ENCODE results near the gene USP49. TPM values are rescaled to one million over a fixed set of nuclear protein-coding genes. Genes with fewer than 3 reads are reported as not detected.

USP49 gene
- total and polyA plus RNA-seq, 2 donors (not counting 1 experiment from before 2014, with no cell fraction given), result 1.5 to 2.3 TPM

GRCh38 chr6:41771058-41771983, 123.9 kb downstream of the USP49 start:
- Histone ChIP-seq H3K4me3 (replicated peaks in 1 of 4; ENCODE audit: control extremely low read depth in 1 of 4, insufficient read depth in 1 of 4, low read depth in 3 of 4, low read length in 4 of 4) (no peak overlapping the region), H3K79me2 (ENCODE audit: control insufficient read depth, insufficient read depth, low read length) (no peaks in the 10 kb centered on the region), H2AFZ (ENCODE audit: low read length) (no peak overlapping the region), H3K27me3 (ENCODE audit: control insufficient read depth, insufficient read depth, low read length) (no peaks in the 10 kb centered on the region), H3K4me1 (ENCODE audit: control insufficient read depth, extremely low read depth, insufficient read depth, low read length) (peaks cover 5% of the 10 kb centered on the region), H3K4me2 (ENCODE audit: extremely low read depth, insufficient read depth, low read length) (no peak overlapping the region), H3K27ac (ENCODE audit: insufficient read depth, low read length) (no peak overlapping the region), H3K9ac (ENCODE audit: insufficient read depth, low read length) (no peak overlapping the region), H4K20me1 (ENCODE audit: control insufficient read depth, extremely low read depth, insufficient read depth, low read length) (no peaks in the 10 kb centered on the region), H3K36me3 (ENCODE audit: control insufficient read depth, insufficient read depth, low read length) (peaks cover 15% of the 10 kb centered on the region), H3K9me3 (ENCODE audit: control insufficient read depth, insufficient read depth, low read depth, low read length) (no peaks in the 10 kb centered on the region)
- no peak for TF ChIP-seq CTCF (conservative IDR thresholded peaks at IDR 0.05 in 1 of 2, IDR thresholded peaks at IDR 0.05 in 1 of 2; ENCODE audit: low read depth in 1 of 2, low read length in 2 of 2)
- DNase-seq (ENCODE audit: low read depth in 2 of 2), result no peak

GRCh38 chr6:41770381-41771057, 124.7 kb downstream of the USP49 start:
- no peak overlapping the region for H3K4me3 ChIP-seq (replicated peaks in 1 of 4; ENCODE audit: control extremely low read depth in 1 of 4, insufficient read depth in 1 of 4, low read depth in 3 of 4, low read length in 4 of 4)
- H3K9ac ChIP-seq (ENCODE audit: insufficient read depth, low read length), result no peak overlapping the region
- no peak for TF ChIP-seq EZH2 (IDR thresholded peaks at IDR 0.05; ENCODE audit: low read length, missing control alignments)
- TF ChIP-seq CTCF (conservative IDR thresholded peaks at IDR 0.05 in 1 of 2, IDR thresholded peaks at IDR 0.05 in 1 of 2; ENCODE audit: low read depth in 1 of 2, low read length in 2 of 2), result no peak
- no peaks in the 10 kb centered on the region for H3K27me3 ChIP-seq (ENCODE audit: control insufficient read depth, insufficient read depth, low read length)
- no peaks in the 10 kb centered on the region for H4K20me1 ChIP-seq (ENCODE audit: control insufficient read depth, extremely low read depth, insufficient read depth, low read length)
- peaks cover 14% of the 10 kb centered on the region for H3K36me3 ChIP-seq (ENCODE audit: control insufficient read depth, insufficient read depth, low read length)
- no peak overlapping the region for H3K27ac ChIP-seq (ENCODE audit: insufficient read depth, low read length)
- H3K9me3 ChIP-seq (ENCODE audit: control insufficient read depth, insufficient read depth, low read depth, low read length), result no peaks in the 10 kb centered on the region
- no peak overlapping the region for H2AFZ ChIP-seq (ENCODE audit: low read length)
- H3K79me2 ChIP-seq (ENCODE audit: control insufficient read depth, insufficient read depth, low read length), result no peaks in the 10 kb centered on the region
- H3K4me2 ChIP-seq (ENCODE audit: extremely low read depth, insufficient read depth, low read length), result no peak overlapping the region
- peaks cover 5% of the 10 kb centered on the region for H3K4me1 ChIP-seq (ENCODE audit: control insufficient read depth, extremely low read depth, insufficient read depth, low read length)
- no peak for DNase-seq (ENCODE audit: low read depth in 2 of 2)

GRCh38 chr6:41769376-41769775, 125.8 kb downstream of the USP49 start:
- Histone ChIP-seq H3K27me3 (ENCODE audit: control insufficient read depth, insufficient read depth, low read length) (no peaks in the 10 kb centered on the region), H3K9me3 (ENCODE audit: control insufficient read depth, insufficient read depth, low read depth, low read length) (no peaks in the 10 kb centered on the region), H4K20me1 (ENCODE audit: control insufficient read depth, extremely low read depth, insufficient read depth, low read length) (no peaks in the 10 kb centered on the region), H3K36me3 (ENCODE audit: control insufficient read depth, insufficient read depth, low read length) (peaks cover 9% of the 10 kb centered on the region), H3K4me2 (ENCODE audit: extremely low read depth, insufficient read depth, low read length) (no peak overlapping the region), H3K4me1 (ENCODE audit: control insufficient read depth, extremely low read depth, insufficient read depth, low read length) (peaks cover 5% of the 10 kb centered on the region), H3K27ac (ENCODE audit: insufficient read depth, low read length) (no peak overlapping the region), H2AFZ (ENCODE audit: low read length) (no peak overlapping the region), H3K9ac (ENCODE audit: insufficient read depth, low read length) (no peak overlapping the region), H3K79me2 (ENCODE audit: control insufficient read depth, insufficient read depth, low read length) (no peaks in the 10 kb centered on the region), H3K4me3 (replicated peaks in 1 of 4; ENCODE audit: control extremely low read depth in 1 of 4, insufficient read depth in 1 of 4, low read depth in 3 of 4, low read length in 4 of 4) (no peak overlapping the region)
- DNase-seq (ENCODE audit: low read depth in 2 of 2), result no peak
- TF ChIP-seq EZH2 (IDR thresholded peaks at IDR 0.05; ENCODE audit: low read length, missing control alignments) (no peak), CTCF (conservative IDR thresholded peaks at IDR 0.05 in 1 of 2, IDR thresholded peaks at IDR 0.05 in 1 of 2; ENCODE audit: low read depth in 1 of 2, low read length in 2 of 2) (no peak)

Measured in fibroblast of lung (primary cell).